ENCODE measurements around the gene PTPN14.

PTPN14 gene

GRCh38 chr1:214427871-214428277, 123.5 kb downstream of the PTPN14 start:
- H3K4me3 ChIP-seq (ENCODE audit: low read depth, low read length), result no peak overlapping the region
- POLR2A ChIA-PET, result no interaction called here
- H3K4me1 ChIP-seq (ENCODE audit: control insufficient read depth, insufficient read depth, low read length), result no peaks in the 10 kb centered on the region
- TF ChIP-seq ZNF26 (tag by site-specific recombination; IDR thresholded peaks at IDR 0.05) (no peak), ZEB2 (tag by site-specific recombination; IDR thresholded peaks at IDR 0.05) (no peak), PRDM1 (tag by site-specific recombination; IDR thresholded peaks at IDR 0.05) (no peak), ZNF610 (tag by site-specific recombination; IDR thresholded peaks at IDR 0.05; ENCODE audit: borderline replicate concordance) (no peak), PRDM10 (tag by site-specific recombination; IDR thresholded peaks at IDR 0.05) (peak; percentile 83), FEZF1 (tag by site-specific recombination; IDR thresholded peaks at IDR 0.05) (peak; percentile 66), ZSCAN4 (tag by site-specific recombination; IDR thresholded peaks at IDR 0.05) (no peak)
- TF ChIP-seq, protein P1, sequence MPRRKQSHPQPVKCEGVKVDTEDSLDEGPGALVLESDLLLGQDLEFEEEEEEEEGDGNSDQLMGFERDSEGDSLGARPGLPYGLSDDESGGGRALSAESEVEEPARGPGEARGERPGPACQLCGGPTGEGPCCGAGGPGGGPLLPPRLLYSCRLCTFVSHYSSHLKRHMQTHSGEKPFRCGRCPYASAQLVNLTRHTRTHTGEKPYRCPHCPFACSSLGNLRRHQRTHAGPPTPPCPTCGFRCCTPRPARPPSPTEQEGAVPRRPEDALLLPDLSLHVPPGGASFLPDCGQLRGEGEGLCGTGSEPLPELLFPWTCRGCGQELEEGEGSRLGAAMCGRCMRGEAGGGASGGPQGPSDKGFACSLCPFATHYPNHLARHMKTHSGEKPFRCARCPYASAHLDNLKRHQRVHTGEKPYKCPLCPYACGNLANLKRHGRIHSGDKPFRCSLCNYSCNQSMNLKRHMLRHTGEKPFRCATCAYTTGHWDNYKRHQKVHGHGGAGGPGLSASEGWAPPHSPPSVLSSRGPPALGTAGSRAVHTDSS (tag by site-specific recombination; IDR thresholded peaks at IDR 0.05), result no peak
- CTCF ChIA-PET, result interaction anchor here (0.9 to 1.2 kb wide), 2 partner anchors 95 to 157 kb away, joined by 4 read pairs; no protein-coding TSS in a partner anchor
- H3K27ac ChIP-seq (ENCODE audit: extremely low read depth, low read depth, low read length), result no peak overlapping the region
- H3K36me3 ChIP-seq (ENCODE audit: control insufficient read depth in 2 of 2, insufficient read depth in 1 of 2, low read length in 2 of 2), result no peaks in the 10 kb centered on the region
- no peaks in the 10 kb centered on the region for H3K9me3 ChIP-seq (ENCODE audit: control insufficient read depth, insufficient read depth, low read depth, low read length)

DNA sequence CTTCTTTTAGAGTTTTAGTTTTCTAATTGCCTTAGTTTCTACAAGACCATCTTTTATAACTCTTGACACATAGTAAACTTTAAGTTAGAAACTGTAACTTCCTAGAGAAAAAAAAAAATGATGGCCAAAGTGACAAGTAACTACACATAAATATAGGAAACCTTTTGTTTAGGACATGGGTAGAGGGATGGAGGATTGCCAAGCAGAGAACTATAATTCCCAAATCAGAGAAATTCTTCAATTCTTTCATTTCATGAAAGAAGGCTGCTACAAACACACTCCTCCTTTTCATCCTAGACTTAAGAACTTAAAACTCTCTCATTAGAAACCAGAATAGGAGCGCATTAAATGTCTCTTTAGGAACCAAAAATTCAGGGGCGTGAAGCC, 125.0 kb downstream of the PTPN14 start:
- Histone ChIP-seq H3K4me1 (ENCODE audit: control insufficient read depth, insufficient read depth, low read length) (no peaks in the 10 kb centered on the region), H3K4me3 (ENCODE audit: low read depth, low read length) (no peak overlapping the region), H3K27ac (ENCODE audit: extremely low read depth, low read depth, low read length) (no peak overlapping the region), H3K9me3 (ENCODE audit: control insufficient read depth, insufficient read depth, low read depth, low read length) (no peaks in the 10 kb centered on the region), H3K36me3 (ENCODE audit: control insufficient read depth in 2 of 2, insufficient read depth in 1 of 2, low read length in 2 of 2) (no peaks in the 10 kb centered on the region)
- CTCF ChIA-PET, result no interaction called here
- TF ChIP-seq GLI4 (tag by site-specific recombination; IDR thresholded peaks at IDR 0.05), result no peak
- no peak for TF ChIP-seq ZNF155 (tag by site-specific recombination; IDR thresholded peaks at IDR 0.05)
- no peak for TF ChIP-seq IKZF3 (tag by site-specific recombination; IDR thresholded peaks at IDR 0.05)
- TF ChIP-seq ZNF548 (tag by site-specific recombination; IDR thresholded peaks at IDR 0.05), result no peak
- TF ChIP-seq ELK4 (IDR thresholded peaks at IDR 0.05; ENCODE audit: borderline replicate concordance, low read depth, low read length), result no peak
- no peak for TF ChIP-seq ZNF580 (tag by site-specific recombination; IDR thresholded peaks at IDR 0.05)
- no peak for TF ChIP-seq ZNF214 (tag by site-specific recombination; IDR thresholded peaks at IDR 0.05; ENCODE audit: borderline replicate concordance)
- no peak for TF ChIP-seq ZNF354C (tag by site-specific recombination; IDR thresholded peaks at IDR 0.05; ENCODE audit: borderline replicate concordance, low read depth)
- POLR2A ChIA-PET, result interaction anchor here (0.6 kb wide), 1 partner anchor 1143 kb away, joined by 3 read pairs; no protein-coding TSS in a partner anchor

Measured in HEK293 (cell line).